H1 (cell line): ENCODE measurements around the gene TP63. TPM values are rescaled to one million over a fixed set of nuclear protein-coding genes. Genes with fewer than 3 reads are reported as not detected.
A peak's percentile ranks its signal among the peaks of the same experiment; 100 is the strongest.

Experiments
- CTCF ChIA-PET: fragments of 300-600 bp; sonication (Branson Sonifier 250); formaldehyde crosslinking; loops from one replicate; lab custom pipeline; 2021; ENCODE audit not compliant: partially characterized antibody; lab: Charles Lee
- POLR2A ChIA-PET: fragments of 300-600 bp; sonication (Branson Sonifier 250); formaldehyde crosslinking; loops from one replicate; lab custom pipeline; 2021; ENCODE audit warnings: inconsistent platforms; ENCODE audit not compliant: partially characterized antibody; lab: Charles Lee
- DNase-seq, 2 experiments: peaks; one replicate each; pipeline versions ENCODE4 v3.0.0 to v3.0.0-alpha.2; 2010 to 2022; ENCODE audit warnings: low spot score in 2 of 2, low read depth in 1 of 2, mixed read lengths in 1 of 2
- FAIRE-seq: peaks from 2 replicates; lab custom pipeline; 2011; peaks lifted over from hg19 to GRCh38; lab: Jason Lieb, UNC
- H2AFZ ChIP-seq: 2 replicates; pipeline ENCODE4 v1.8.1; 2012; ENCODE audit warnings: low read length, inconsistent platforms
- H2AK5ac ChIP-seq: 2 replicates; pipeline ENCODE4 v1.6.1; 2013; ENCODE audit warnings: low read depth, low read length
- H2BK120ac ChIP-seq: replicated peaks from 2 replicates; pipeline ENCODE3; 2013; ENCODE audit warnings: low read depth, low read length, inconsistent platforms
- H2BK12ac ChIP-seq: 2 replicates; pipeline ENCODE4 v1.6.1; 2013; ENCODE audit warnings: low read depth, low read length
- H2BK15ac ChIP-seq: 2 replicates; pipeline ENCODE4 v1.6.1; 2013; ENCODE audit warnings: low read length
- H2BK20ac ChIP-seq: 2 replicates; pipeline ENCODE4 v1.6.1; 2013; ENCODE audit warnings: low read length
- H2BK5ac ChIP-seq: 2 replicates; pipeline ENCODE4 v1.6.1; 2013; ENCODE audit warnings: low read depth, low read length
- H3K14ac ChIP-seq: 2 replicates; pipeline ENCODE4 v1.6.1; 2013; ENCODE audit warnings: inconsistent platforms; ENCODE audit not compliant: insufficient read length
- H3K18ac ChIP-seq: 2 replicates; pipeline ENCODE4 v1.6.1; 2013; ENCODE audit warnings: low read length; ENCODE audit errors: extremely low read depth
- H3K23ac ChIP-seq: 2 replicates; pipeline ENCODE4 v1.6.1; 2013; ENCODE audit warnings: inconsistent platforms; ENCODE audit not compliant: insufficient read length
- H3K23me2 ChIP-seq: 2 replicates; pipeline ENCODE4 v1.6.1; 2013; ENCODE audit warnings: low read depth, low read length
- H3K27ac ChIP-seq: 2 replicates; pipeline ENCODE4 v1.6.1; 2011; ENCODE audit warnings: low read depth, low read length, inconsistent platforms
- H3K27me3 ChIP-seq, 4 experiments: replicated peaks in 1 of 4; 1 replicate in 1 of 4; 2 replicates in 3 of 4; pipeline versions ENCODE4 v1.6.1 to v1.8.1; 2011 to 2013; ENCODE audit warnings: low read length in 3 of 4, mild to moderate bottlenecking in 3 of 4, inconsistent platforms in 2 of 4, mixed read lengths in 2 of 4, moderate library complexity in 1 of 4; ENCODE audit not compliant: control insufficient read depth in 3 of 4, insufficient read depth in 3 of 4; ENCODE audit errors: extremely low read depth in 1 of 4
- H3K36me3 ChIP-seq, 4 experiments: 2 replicates each; pipeline versions ENCODE4 v1.6.1 to v1.8.1; 2011 to 2013; ENCODE audit warnings: mild to moderate bottlenecking in 4 of 4, low read length in 3 of 4, moderate library complexity in 2 of 4, control low read depth in 1 of 4, inconsistent platforms in 1 of 4; ENCODE audit not compliant: insufficient read depth in 4 of 4, control insufficient read depth in 2 of 4
- H3K4ac ChIP-seq: replicated peaks from 2 replicates; pipeline ENCODE3; 2013; ENCODE audit warnings: low read length, low read depth, mixed read lengths, inconsistent platforms; ENCODE audit not compliant: insufficient read length
- H3K4me1 ChIP-seq, 4 experiments: replicated peaks in 1 of 4; 1 replicate in 1 of 4; 2 replicates in 3 of 4; pipeline versions ENCODE4 v1.6.1 to v1.8.1; 2011 to 2013; ENCODE audit warnings: low read length in 3 of 4, inconsistent platforms in 2 of 4, mixed read lengths in 1 of 4; ENCODE audit not compliant: insufficient read depth in 4 of 4, control insufficient read depth in 3 of 4
- H3K4me2 ChIP-seq, 2 experiments: 2 replicates each; pipeline versions ENCODE4 v1.6.1 to v1.8.1; 2011 to 2013; ENCODE audit warnings: low read depth in 2 of 2, low read length in 2 of 2, control low read depth in 1 of 2, inconsistent platforms in 1 of 2, mild to moderate bottlenecking in 1 of 2; ENCODE audit not compliant: insufficient read depth in 1 of 2
- H3K4me3 ChIP-seq, 4 experiments: fragments of 200-600, 300-600 bp in 1 of 4; sonication (generic), shearing (Covaris generic), sonication (Bioruptor Twin) in 1 of 4; 2 replicates each; pipeline versions ENCODE4 v1.5.1 to v1.8.1; 2011 to 2016; ENCODE audit warnings: low read length in 4 of 4, low read depth in 3 of 4, control low read depth in 2 of 4, inconsistent platforms in 2 of 4, mild to moderate bottlenecking in 2 of 4, mixed read lengths in 1 of 4, moderate library complexity in 1 of 4; ENCODE audit not compliant: insufficient read depth in 2 of 4; ENCODE audit errors: extremely low read depth in 1 of 4
- H3K56ac ChIP-seq: replicated peaks from 2 replicates; pipeline ENCODE3; 2013; ENCODE audit warnings: low read depth, mild to moderate bottlenecking, mixed read lengths, low read length, inconsistent platforms; ENCODE audit not compliant: insufficient read length
- H3K79me1 ChIP-seq: 2 replicates; pipeline ENCODE4 v1.6.1; 2013; ENCODE audit warnings: low read depth, low read length, control low read depth
- H3K79me2 ChIP-seq, 2 experiments: 2 replicates each; pipeline versions ENCODE4 v1.6.1 to v1.8.1; 2012 to 2013; ENCODE audit warnings: low read length in 2 of 2, mild to moderate bottlenecking in 2 of 2, inconsistent platforms in 1 of 2; ENCODE audit not compliant: insufficient read depth in 2 of 2, control insufficient read depth in 1 of 2
- H3K9ac ChIP-seq, 4 experiments: replicated peaks in 1 of 4; 1 replicate in 1 of 4; 2 replicates in 3 of 4; pipeline versions ENCODE4 v1.6.1 to v1.8.1; 2011 to 2013; ENCODE audit warnings: low read depth in 3 of 4, low read length in 3 of 4, control low read depth in 2 of 4, mild to moderate bottlenecking in 2 of 4, moderate library complexity in 2 of 4, inconsistent platforms in 1 of 4; ENCODE audit errors: extremely low read depth in 1 of 4
- H3K9me3 ChIP-seq, 2 experiments: 2 replicates each; pipeline versions ENCODE4 v1.6.1 to v1.8.1; 2012 to 2013; ENCODE audit warnings: mild to moderate bottlenecking in 2 of 2, moderate library complexity in 2 of 2, control low read depth in 1 of 2, inconsistent platforms in 1 of 2, low read depth in 1 of 2, low read length in 1 of 2, mixed read lengths in 1 of 2; ENCODE audit not compliant: insufficient read depth in 2 of 2
- H4K20me1 ChIP-seq, 2 experiments: replicated peaks in 1 of 2; 2 replicates each; pipeline versions ENCODE3 to v1.8.1; 2011 to 2013; ENCODE audit warnings: inconsistent platforms in 2 of 2, low read length in 2 of 2, mild to moderate bottlenecking in 1 of 2; ENCODE audit not compliant: insufficient read depth in 2 of 2, control insufficient read depth in 1 of 2
- H4K5ac ChIP-seq: 2 replicates; pipeline ENCODE4 v1.6.1; 2013; ENCODE audit warnings: low read length, low read depth, mixed read lengths, inconsistent platforms; ENCODE audit not compliant: insufficient read length
- H4K8ac ChIP-seq: 2 replicates; pipeline ENCODE4 v1.8.0; 2013; ENCODE audit warnings: mild to moderate bottlenecking, moderate library complexity, low read length, inconsistent platforms; ENCODE audit not compliant: insufficient read depth; ENCODE audit errors: extremely low read depth
- H4K91ac ChIP-seq: replicated peaks from 2 replicates; pipeline ENCODE3; 2013; ENCODE audit warnings: low read length, mixed read lengths, inconsistent platforms; ENCODE audit not compliant: insufficient read length
- BACH1 ChIP-seq: IDR thresholded peaks from 2 replicates; pipeline ENCODE4 v1.6.1; 2012; ENCODE audit warnings: low read length, improper control_type of control experiment
- CEBPB ChIP-seq: IDR thresholded peaks from 2 replicates; pipeline ENCODE4 v1.6.1; 2012; ENCODE audit warnings: low read depth, low read length
- CHD1 ChIP-seq: IDR thresholded peaks from 2 replicates; pipeline ENCODE4 v1.6.1; 2012; ENCODE audit warnings: low read depth, low read length, improper control_type of control experiment
- EGR1 ChIP-seq: IDR thresholded peaks from 2 replicates; pipeline ENCODE4 v1.6.1; 2011; ENCODE audit warnings: low read depth, low read length, borderline replicate concordance
- JUND ChIP-seq: IDR thresholded peaks from 2 replicates; pipeline ENCODE4 v1.6.1; 2011; ENCODE audit warnings: mild to moderate bottlenecking, improper control_type of control experiment, low read length
- RNF2 ChIP-seq: fragments of 200-900, 300-1000 bp; sonication (generic); IDR thresholded peaks from 2 replicates; pipeline ENCODE4 v1.7.1; 2016; ENCODE audit warnings: borderline replicate concordance, low read depth, mild to moderate bottlenecking, antibody characterized with exemption, low read length; ENCODE audit not compliant: poor library complexity, severe bottlenecking; ENCODE audit errors: missing control alignments
- RXRA ChIP-seq: IDR thresholded peaks from 2 replicates; pipeline ENCODE4 v1.6.1; 2011; ENCODE audit warnings: low read depth, mild to moderate bottlenecking, low read length, moderate library complexity; ENCODE audit not compliant: insufficient read depth
- SUZ12 ChIP-seq: fragments of 200-600 bp; sonication (generic); IDR thresholded peaks from 2 replicates; pipeline ENCODE4 v1.6.1; 2012; ENCODE audit warnings: mild to moderate bottlenecking, inconsistent platforms, low read length, moderate library complexity, mixed read lengths
- TCF12 ChIP-seq: IDR thresholded peaks from 2 replicates; pipeline ENCODE4 v1.6.1; 2011; ENCODE audit warnings: low read depth, mild to moderate bottlenecking, low read length
- USF2 ChIP-seq: IDR thresholded peaks from 2 replicates; pipeline ENCODE4 v1.6.1; 2011; ENCODE audit warnings: low read length, improper control_type of control experiment
- YY1 ChIP-seq: IDR thresholded peaks from 2 replicates; pipeline ENCODE4 v1.6.1; 2011; ENCODE audit warnings: low read depth, mild to moderate bottlenecking, low read length
- ZNF274 ChIP-seq: IDR thresholded peaks from 2 replicates; pipeline ENCODE4 v1.7.0; 2012; ENCODE audit warnings: low read length, borderline replicate concordance; ENCODE audit errors: extremely low read depth
- WGBS, 2 experiments: shearing (Covaris generic) in 1 of 2; methylation state at CpG; one replicate each; pipeline versions ENCODE4 v1.1.6 to v1.1.7; 2013 to 2015; ENCODE audit warnings: low lambda C conversion rate in 2 of 2, mixed read lengths in 2 of 2, inconsistent platforms in 1 of 2, low coverage in 1 of 2, missing lambda C conversion rate in 1 of 2; ENCODE audit not compliant: insufficient replicate concordance in 2 of 2, insufficient coverage in 1 of 2, insufficient read length in 1 of 2; ENCODE audit errors: extremely low coverage in 1 of 2, missing lambda C conversion rate in 1 of 2; 5-methylcytosine and 5-hydroxymethylcytosine counted together
- polyA plus RNA-seq, 7 experiments: library from polyadenylated mRNA; depleted of rRNA in 3 of 7; stranded (reverse) in 5 of 7; unstranded in 2 of 7; fragments of >200 nt in 5 of 7; fragments of 200-250 nt in 2 of 7; gene quantifications; 1 replicate in 5 of 7; 2 replicates in 1 of 7; 4 replicates in 1 of 7; pipeline versions ENCODE4 v1.2.1 to v1.2.3, GENCODE V29; 2011 to 2013; ENCODE audit warnings: missing spikeins in 2 of 7, mixed read lengths in 2 of 7
- total RNA-seq: library from RNA; stranded (reverse); fragmentation: NEBNext Ultra II Directional; extraction: Animal tissue kit (Norgen Biotek cat#: 25700); gene quantifications from 2 replicates; pipeline ENCODE4 v1.2.1, GENCODE V29; 2021

TP63 gene
- total and polyA plus RNA-seq, 2 of the 8 experiments (the other 6 are each of a cell fraction or from before 2014, with no cell fraction given), result not detected

- Histone ChIP-seq H3K9ac (no peak overlapping the region), H3K4ac (no peak overlapping the region), H2BK5ac (no peak overlapping the region), H4K91ac (no peak overlapping the region), H3K56ac (no peak overlapping the region), H2BK12ac (no peak overlapping the region), H3K4me3 (no peak overlapping the region), H3K14ac (no peak overlapping the region), H3K23ac (no peak overlapping the region), H4K8ac (no peak overlapping the region), H3K27ac (no peak overlapping the region), H2BK120ac (no peak overlapping the region), H4K20me1 (peaks cover 0 to 2% of the 10 kb centered on the region in 2 experiments), H3K79me2 (no peaks in the 10 kb centered on the region), H2BK20ac (no peak overlapping the region), H3K9me3 (no peaks in the 10 kb centered on the region), H3K27me3 (peaks cover 38 to 85% (median 74%) of the 10 kb centered on the region in 4 experiments), H2AFZ (no peak overlapping the region), H2AK5ac (no peak overlapping the region), H3K4me1 (no peaks in the 10 kb centered on the region), H3K79me1 (no peaks in the 10 kb centered on the region), H4K5ac (no peak overlapping the region), H3K18ac (no peak overlapping the region), H2BK15ac (no peak overlapping the region), H3K23me2 (no peaks in the 10 kb centered on the region), H3K4me2 (no peak overlapping the region), H3K36me3 (no peaks in the 10 kb centered on the region)
- DNase-seq, result no peak
- POLR2A ChIA-PET, result no interaction called here
- CTCF ChIA-PET, result interaction anchor here (0.7 kb wide), 1 partner anchor 152 kb away, joined by 4 read pairs; no protein-coding TSS in a partner anchor
- FAIRE-seq, result peak; percentile 78
- 35% methylated on average over 6 of the region's 6 CpGs; no CpG with 5 or more reads in 1 of the 2 experiments for WGBS, 2 experiments
- TF ChIP-seq CEBPB (no peak), EGR1 (0 out of 2 replicates have a peak, but pooled peaks have one; percentile 62), YY1 (no peak), ZNF274 (peak; percentile 53; the same call in 1 of the 2 replicates), CHD1 (no peak), JUND (no peak), USF2 (no peak), RNF2 (no peak), TCF12 (peak; percentile 91), SUZ12 (no peak), RXRA (0 out of 2 replicates have a peak, but pooled peaks have one; percentile 67), BACH1 (no peak)
Measured at GRCh38 chr3:189776149-189776824, 145.1 kb downstream of the TP63 start.
